Stomach (tissue), 4 donors: ENCODE data around the gene LNPEP.

Experiments used
- CTCF ChIP-seq, 7 experiments: fragments of 450-650 bp in 4 of 7; fragments of 200-600 bp in 3 of 7; sonication (generic) in 3 of 7; IDR thresholded peaks; one replicate each; pipeline ENCODE4 v1.5.1; 2016 to 2019; ENCODE audit warnings: antibody characterized with exemption in 7 of 7, control low read depth in 2 of 7, mild to moderate bottlenecking in 1 of 7
- EP300 ChIP-seq: sonication (generic); formaldehyde crosslinking; IDR thresholded peaks from one replicate; pipeline ENCODE4 v1.6.1; 2017; ENCODE audit warnings: antibody characterized with exemption
- POLR2A ChIP-seq, 4 donors: fragments of 450-650 bp; IDR thresholded peaks; one replicate each; pipeline ENCODE4 v1.6.1; 2016; ENCODE audit warnings: antibody characterized with exemption in 4 of 4, control low read depth in 2 of 4, mild to moderate bottlenecking in 1 of 4, moderate library complexity in 1 of 4

- TF ChIP-seq POLR2A (IDR thresholded peaks at IDR 0.05) (no peak), CTCF (IDR thresholded peaks at IDR 0.05) (no peak), EP300 (no peak)
These were observed 55.8 kb downstream of the LNPEP start for GRCh38 chr5:96991708-96992107.
